Hepatocyte (in vitro differentiated cells): Measurements from ENCODE around the gene STK17B.

Source experiments
- CTCF ChIP-seq: fragments of 200-600 bp; sonication (generic); IDR thresholded peaks from 2 replicates; pipeline ENCODE4 v1.5.1; 2016; ENCODE audit warnings: antibody characterized with exemption, mild to moderate bottlenecking; ENCODE audit not compliant: poor library complexity
- EZH2 ChIP-seq: fragments of 200-600 bp; sonication (generic); IDR thresholded peaks from 2 replicates; pipeline ENCODE4 v1.6.1; 2016; ENCODE audit warnings: antibody characterized with exemption, mild to moderate bottlenecking, borderline replicate concordance
- EZH2phosphoT487 ChIP-seq: fragments of 200-600 bp; sonication (generic); IDR thresholded peaks from one replicate; pipeline ENCODE4 v1.6.1; 2018; ENCODE audit warnings: antibody characterized with exemption, mild to moderate bottlenecking, low read depth, moderate library complexity; ENCODE audit not compliant: unreplicated experiment, severe bottlenecking

DNA sequence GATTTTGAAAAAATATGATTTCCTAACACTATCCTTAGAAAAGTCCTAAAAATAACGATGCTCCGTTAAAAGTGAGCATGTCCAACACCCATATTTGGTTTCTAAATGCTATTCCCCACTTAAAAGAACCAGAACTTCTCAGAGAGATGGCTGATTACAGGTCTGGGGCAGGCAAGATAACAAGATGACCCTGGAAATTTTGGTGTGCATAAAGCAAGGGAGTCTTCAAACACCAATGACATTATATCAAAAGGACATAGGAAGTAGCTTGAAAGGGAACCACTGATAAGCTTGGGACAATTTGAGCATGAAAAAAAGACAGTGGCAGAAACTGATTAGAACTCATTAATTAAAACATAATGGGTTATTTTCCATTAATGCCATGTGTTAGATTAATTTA, 17.9 kb downstream of the STK17B start:
- TF ChIP-seq CTCF (no peak), EZH2 (no peak), EZH2phosphoT487 (no peak)
